Prostate gland (tissue), 2 donors: ENCODE data around the gene TPPP2.

Source experiments
- POLR2A ChIP-seq: fragments of 450-650 bp; IDR thresholded peaks from one replicate; pipeline ENCODE4 v1.6.1; 2016; ENCODE audit warnings: antibody characterized with exemption, mild to moderate bottlenecking
- POLR2AphosphoS5 ChIP-seq: sonication (generic); formaldehyde crosslinking; IDR thresholded peaks from one replicate; pipeline ENCODE4 v1.6.1; 2017; ENCODE audit warnings: antibody characterized with exemption
- TF ChIP-seq, protein P1 (sequence below), 4 experiments: fragments of 200-600 bp in 2 of 4; fragments of 450-650 bp in 2 of 4; sonication (generic) in 2 of 4; IDR thresholded peaks; 1 replicate in 3 of 4; 2 replicates in 1 of 4; pipeline ENCODE4 v1.5.1; 2016 to 2019; ENCODE audit warnings: antibody characterized with exemption in 4 of 4, mild to moderate bottlenecking in 2 of 4, moderate library complexity in 2 of 4

DNA sequence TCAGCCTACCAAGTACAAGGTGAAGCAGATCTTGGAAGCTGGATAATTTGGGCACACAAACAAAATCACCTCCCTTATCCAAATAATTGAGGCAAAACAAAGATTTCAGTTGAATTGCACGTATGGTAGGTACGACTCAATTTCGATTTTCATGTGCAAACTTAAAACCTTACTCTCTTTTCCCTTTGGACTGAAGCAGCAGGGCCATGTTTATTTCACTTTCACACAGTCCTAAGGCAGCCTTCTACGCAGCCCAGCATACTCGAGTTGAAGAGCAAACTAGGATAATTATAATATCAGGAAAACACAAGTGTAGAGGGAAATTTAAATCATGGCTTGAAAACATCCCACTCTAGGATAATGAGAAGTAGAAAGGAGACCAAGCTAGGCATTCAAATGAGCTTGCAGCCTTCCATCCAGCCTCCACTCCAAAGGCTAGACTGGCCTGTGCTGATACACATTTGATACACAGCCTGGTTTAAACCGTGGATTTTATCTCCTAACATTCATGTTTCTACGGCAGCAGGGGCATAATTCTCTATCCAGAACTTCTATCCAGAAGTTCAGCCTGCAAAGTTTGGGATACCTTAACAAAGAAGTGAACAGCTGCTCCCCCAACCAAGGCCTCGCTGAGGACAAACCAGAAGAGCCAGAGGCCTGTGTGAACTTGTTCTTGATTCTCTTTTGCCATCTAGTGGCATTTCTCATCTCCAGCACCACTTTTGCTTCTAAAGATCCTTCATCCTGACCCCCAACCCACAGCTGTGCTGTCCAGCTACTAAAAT lies 9.8 kb downstream of the TPPP2 start:
- TF ChIP-seq, protein P1, sequence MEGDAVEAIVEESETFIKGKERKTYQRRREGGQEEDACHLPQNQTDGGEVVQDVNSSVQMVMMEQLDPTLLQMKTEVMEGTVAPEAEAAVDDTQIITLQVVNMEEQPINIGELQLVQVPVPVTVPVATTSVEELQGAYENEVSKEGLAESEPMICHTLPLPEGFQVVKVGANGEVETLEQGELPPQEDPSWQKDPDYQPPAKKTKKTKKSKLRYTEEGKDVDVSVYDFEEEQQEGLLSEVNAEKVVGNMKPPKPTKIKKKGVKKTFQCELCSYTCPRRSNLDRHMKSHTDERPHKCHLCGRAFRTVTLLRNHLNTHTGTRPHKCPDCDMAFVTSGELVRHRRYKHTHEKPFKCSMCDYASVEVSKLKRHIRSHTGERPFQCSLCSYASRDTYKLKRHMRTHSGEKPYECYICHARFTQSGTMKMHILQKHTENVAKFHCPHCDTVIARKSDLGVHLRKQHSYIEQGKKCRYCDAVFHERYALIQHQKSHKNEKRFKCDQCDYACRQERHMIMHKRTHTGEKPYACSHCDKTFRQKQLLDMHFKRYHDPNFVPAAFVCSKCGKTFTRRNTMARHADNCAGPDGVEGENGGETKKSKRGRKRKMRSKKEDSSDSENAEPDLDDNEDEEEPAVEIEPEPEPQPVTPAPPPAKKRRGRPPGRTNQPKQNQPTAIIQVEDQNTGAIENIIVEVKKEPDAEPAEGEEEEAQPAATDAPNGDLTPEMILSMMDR (IDR thresholded peaks at IDR 0.05), result peak; percentile 36 to 82 (median 74)
- TF ChIP-seq POLR2AphosphoS5 (peak; percentile 63), POLR2A (no peak)
